NAMALWA (cell line): ENCODE measurements around the gene ABCG1.
A peak's percentile ranks its signal among the peaks of the same experiment; 100 is the strongest.
"Not testable (repeated sequence)": the region's sequence is repeated elsewhere in the genome, so short reads cannot be mapped to it uniquely, and the experiment has no call there.

ENCODE experiments used
- DNase-seq: peaks from one replicate; pipeline ENCODE4 v3.0.0-alpha.2; 2015; ENCODE audit warnings: low spot score

ABCG1 gene

DNA sequence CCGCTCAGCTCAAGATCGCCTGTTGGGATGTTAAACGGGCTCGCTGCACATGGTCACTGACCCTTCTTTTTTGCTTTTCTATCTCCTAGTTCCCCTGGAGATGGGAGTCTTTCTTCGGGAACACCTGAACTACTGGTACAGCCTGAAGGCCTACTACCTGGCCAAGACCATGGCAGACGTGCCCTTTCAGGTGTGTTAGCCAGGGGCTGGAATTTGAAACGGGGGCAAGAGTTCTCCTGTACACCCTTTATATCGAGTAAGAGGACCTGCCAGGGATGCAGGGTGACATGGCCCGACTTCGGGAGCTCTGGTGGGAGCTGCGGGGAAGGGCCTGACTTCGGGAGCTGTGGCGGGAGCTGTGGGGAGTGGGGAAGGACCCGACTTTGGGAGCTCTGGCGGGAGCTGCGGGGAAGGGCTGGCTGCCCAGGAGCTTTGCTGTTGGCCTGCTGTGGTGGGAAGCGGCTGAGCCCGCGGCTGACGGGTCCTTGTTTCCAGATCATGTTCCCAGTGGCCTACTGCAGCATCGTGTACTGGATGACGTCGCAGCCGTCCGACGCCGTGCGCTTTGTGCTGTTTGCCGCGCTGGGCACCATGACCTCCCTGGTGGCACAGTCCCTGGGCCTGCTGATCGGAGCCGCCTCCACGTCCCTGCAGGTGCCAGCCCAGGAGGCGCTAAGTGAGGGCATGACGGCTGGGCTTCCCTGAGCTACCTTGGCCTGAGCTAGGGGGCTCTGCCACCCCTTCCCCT is 72.2 kb downstream of the ABCG1 start:
- no peak for DNase-seq

DNA sequence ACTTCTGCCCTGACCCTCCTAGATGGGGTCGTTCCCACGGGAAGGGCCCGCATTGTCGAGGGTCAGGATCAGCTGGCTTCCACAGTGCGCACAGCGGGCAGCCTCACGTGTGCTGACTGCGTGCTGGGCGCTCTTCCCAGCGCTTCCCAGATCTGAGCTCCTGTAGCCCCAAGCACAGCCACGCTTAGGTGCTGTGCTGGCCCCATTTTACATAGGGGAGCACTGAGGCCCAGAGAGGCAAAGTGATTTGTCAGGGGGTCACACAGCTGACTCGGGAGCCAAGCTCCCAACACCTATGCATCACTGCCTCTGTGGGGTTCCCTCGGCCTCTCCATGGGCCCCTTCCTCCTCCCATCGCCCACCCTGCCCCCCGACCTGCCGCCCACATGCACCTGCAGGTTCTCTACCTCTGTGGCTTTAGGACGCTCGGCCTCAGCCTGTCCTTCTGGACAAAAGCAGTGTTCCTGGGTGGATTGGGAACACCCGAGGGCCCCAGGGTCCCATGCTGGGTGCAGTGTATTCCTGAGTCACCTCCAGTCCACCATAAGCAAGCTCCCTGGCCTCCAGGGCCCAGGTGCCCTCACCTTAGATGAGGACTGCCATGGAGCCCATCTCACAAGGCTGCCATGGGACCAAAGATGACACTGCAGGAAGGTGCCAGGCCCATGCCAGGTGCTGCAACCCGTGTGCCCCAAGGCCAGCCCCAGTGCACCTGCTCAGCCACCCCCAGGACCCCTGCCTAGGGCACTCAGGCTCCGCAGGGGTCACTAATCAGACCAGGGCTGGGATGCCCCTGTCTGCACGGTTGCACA is 73.0 kb downstream of the ABCG1 start:
- peak; percentile 51 for DNase-seq

DNA sequence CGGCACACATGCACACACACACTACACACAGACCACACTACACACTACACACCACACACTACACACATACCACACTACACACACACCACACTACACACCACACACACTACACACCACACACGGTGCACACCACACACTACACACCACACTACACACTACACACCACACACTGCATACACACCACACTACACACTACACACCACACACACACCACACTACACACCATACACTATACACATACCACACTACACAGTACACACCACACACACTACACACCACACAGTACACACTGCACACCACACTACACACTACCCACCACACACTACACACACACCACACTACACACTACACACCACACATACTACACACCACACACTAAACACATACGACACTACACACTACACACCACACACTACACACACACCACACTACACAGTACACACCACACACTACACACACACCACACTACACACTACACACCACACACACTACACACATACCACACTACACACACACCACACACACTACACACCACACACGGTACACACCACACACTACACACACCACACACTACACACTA is 73.7 kb downstream of the ABCG1 start:
- DNase-seq: not testable (repeated sequence)

DNA sequence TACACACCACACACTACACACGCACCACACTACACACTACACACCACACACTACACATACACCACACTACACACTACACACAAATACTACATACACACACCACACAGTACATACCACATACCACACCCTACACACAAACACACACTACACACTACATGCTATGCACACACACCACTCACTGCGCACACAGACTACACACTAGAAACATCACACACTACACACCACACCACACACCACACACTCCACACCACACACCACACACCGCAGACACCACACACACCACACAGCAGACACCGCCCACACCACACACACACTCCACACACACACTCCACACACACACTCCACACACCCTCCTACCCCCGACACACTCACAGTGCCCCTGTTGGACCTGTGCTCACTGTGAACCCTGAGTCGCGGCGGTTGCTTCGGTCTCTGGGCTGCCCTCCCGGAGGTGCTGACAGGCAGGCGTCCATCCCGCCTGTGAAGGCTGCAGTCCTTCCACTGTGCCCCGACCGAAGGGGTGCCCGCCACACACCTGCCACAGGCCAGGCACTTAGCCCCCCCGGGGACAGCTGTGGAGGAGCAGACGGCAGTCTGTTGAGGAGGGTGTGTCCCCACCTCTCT is 74.8 kb downstream of the ABCG1 start:
- DNase-seq: no peak

DNA sequence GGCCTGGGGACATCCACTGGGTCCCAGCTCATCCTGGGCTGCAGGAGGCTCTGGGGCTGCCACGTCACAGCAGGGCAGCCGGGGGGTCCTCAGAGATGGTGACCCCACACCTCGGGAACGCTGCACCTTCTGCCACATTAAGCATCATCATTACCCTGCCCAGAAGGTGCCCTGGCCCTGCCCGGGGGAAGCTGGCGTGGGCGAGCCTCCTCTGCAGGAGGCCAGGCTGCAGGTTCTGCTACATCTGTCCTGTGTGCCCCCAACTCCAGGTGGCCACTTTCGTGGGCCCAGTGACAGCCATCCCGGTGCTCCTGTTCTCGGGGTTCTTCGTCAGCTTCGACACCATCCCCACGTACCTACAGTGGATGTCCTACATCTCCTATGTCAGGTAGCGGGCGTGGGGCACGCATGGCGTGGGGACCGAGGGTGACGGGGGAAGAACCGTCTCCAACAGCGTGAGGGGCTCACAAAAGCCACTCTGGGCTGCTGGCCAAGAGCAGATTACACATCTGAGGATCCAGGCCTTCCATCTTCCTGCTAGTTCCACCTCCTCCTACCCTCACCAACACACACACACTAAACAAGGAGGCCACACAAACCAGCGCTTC is 75.4 kb downstream of the ABCG1 start:
- DNase-seq: no peak

DNA sequence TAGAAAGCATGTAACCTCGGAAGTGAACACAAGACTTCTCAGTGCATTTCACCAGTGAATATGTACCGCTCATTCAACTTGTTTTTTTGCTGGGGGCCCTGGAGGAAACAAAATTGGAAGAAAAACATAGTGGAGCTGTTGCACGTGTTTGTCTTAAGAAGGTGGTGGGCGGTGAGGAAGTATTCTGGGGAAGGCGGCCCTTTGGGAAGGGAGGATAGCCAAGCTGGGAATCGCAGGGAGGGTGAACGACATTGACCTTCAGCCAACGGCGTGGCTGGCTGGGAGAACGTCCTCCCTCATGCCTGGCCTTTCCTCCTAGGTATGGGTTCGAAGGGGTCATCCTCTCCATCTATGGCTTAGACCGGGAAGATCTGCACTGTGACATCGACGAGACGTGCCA is 76.9 kb downstream of the ABCG1 start:
- no peak for DNase-seq

DNA sequence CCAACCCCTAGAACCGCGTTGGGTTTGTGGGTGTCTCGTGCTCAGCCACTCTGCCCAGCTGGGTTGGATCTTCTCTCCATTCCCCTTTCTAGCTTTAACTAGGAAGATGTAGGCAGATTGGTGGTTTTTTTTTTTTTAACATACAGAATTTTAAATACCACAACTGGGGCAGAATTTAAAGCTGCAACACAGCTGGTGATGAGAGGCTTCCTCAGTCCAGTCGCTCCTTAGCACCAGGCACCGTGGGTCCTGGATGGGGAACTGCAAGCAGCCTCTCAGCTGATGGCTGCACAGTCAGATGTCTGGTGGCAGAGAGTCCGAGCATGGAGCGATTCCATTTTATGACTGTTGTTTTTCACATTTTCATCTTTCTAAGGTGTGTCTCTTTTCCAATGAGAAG is 77.6 kb downstream of the ABCG1 start:
- no peak for DNase-seq

DNA sequence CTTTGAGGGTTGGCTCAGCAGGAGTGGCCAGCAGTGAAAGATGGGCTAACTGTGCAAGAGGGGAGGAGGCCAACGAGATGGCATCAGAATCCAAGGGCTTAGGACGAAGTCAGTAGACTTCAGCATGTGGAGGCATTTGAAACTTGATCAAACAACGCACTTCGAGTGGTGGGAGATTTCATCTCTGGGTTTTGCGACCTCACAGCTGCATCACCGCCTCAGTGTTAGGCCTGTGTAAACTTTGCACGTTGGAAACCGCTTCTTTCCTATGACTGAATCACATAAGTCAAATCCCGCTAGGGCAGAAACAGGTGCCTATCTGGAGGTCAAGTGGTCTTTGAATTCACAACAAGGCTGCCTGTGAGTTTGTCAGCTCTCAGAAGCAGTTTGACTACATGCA is 78.4 kb downstream of the ABCG1 start:
- no peak for DNase-seq

DNA sequence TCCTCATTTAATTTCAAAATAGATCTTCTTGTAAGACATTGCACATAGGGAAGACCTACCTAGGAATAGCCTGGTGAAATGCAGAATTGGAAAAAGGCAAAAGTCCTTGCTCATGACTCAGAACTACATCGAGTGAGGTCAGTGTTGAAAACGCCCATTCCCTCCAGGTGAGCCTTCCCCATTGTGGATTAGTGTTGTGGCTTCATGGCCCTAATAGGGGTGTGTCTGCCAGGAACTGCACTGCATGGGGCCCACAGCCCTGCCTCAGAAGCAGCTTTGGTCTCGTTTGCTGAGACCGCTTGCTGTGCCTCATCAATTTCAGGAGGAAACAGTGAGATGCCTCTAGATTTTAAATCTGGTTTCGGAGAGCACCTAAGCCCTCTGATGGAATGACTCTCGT is 79.3 kb downstream of the ABCG1 start:
- DNase-seq: no peak

DNA sequence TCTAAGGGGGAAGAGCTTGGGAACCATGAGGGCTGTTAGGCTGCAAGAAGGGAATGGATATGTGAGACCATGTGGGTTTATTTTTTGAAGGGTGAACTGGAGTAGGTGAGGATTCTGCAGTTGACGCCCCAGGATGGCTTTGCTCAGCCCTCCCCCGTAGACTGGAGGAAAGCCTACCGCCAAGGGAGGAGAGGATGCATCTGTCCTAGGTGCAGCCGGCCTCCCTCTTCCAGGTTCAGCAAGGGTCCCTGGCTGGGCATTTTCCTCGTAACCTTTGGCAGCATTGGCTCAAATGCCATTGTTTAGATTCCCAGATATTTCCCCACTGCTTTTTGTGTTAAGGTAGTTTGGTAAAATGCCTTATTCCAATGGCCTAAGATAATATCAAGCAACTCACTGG is 79.7 kb downstream of the ABCG1 start:
- no peak for DNase-seq

DNA sequence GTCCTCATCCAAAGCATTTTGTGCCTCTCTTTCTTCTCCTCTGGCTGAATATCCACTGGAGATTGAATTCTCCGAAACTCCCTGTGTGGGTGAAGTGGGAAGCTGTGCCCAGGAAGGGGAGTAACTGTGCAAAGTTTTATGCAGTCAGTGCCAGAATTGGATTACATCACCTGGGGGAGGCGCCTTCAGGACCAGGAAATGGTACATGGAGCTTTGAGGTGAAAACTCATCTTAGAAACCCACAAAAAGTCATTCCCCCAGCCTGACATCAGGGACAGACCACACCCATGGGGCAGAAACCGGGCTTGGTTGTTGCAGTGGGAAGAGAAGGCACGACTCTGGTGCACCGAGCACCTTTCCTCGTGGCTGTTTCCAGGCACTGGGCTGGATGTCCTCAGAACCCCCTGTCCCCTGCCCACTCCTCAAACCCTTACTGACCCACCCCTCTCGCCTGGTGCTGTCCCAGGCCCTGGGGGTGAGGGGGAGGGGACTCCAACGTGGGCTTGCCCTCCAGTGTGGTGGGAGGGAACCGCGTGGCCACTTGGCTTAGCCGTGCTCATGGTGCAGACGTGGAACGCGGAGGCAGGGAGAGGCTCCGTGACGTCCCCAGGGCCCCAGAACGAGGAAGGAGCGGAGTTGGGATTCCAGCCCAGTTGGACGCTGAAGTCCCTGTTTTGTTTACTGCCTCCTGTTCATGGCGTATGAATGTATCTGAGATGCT is 80.5 kb downstream of the ABCG1 start:
- DNase-seq: no peak

DNA sequence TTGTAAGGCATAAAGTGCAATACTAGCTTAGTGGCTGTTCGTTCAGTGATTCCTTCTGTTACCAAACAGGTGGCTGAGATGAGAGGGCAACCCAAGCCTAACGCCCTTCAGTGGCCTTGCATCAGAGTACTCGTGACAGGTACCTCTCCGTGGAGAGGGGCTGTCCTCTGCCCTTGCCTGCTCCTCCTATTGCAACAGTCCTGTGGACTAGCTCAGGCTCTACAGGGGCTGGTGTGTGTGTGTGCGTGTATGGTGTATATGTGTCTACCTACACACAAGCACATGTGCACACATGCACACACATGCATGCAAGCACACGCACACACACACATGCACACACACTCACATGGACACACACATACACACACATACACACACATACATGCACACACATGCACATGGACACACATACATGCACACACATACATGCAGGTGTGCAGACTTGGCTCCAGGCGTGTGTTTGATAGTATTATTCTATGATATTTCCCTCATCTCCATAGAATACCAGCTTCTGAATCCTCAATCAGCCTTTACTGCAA is 81.2 kb downstream of the ABCG1 start:
- no peak for DNase-seq

DNA sequence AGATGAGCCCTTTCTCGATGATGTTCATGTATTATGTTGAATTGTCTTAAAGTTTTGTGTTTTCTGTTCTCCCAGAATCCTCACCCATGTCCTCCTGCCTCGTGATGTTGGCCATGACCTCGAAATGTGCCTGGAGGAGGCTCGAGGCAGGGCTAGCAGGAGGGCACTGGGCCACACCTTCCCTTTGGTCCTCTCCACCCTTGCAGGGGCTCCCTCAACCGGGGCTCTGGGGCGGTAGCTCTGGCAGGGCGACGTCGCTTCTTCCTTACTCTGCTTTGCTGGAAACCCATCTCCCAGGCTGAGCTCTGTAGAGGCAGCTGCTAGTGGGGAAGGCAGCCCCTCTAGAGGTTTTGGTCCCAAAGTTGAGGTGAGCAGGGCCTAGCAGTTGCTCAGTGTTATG is 82.0 kb downstream of the ABCG1 start:
- DNase-seq: no peak

DNA sequence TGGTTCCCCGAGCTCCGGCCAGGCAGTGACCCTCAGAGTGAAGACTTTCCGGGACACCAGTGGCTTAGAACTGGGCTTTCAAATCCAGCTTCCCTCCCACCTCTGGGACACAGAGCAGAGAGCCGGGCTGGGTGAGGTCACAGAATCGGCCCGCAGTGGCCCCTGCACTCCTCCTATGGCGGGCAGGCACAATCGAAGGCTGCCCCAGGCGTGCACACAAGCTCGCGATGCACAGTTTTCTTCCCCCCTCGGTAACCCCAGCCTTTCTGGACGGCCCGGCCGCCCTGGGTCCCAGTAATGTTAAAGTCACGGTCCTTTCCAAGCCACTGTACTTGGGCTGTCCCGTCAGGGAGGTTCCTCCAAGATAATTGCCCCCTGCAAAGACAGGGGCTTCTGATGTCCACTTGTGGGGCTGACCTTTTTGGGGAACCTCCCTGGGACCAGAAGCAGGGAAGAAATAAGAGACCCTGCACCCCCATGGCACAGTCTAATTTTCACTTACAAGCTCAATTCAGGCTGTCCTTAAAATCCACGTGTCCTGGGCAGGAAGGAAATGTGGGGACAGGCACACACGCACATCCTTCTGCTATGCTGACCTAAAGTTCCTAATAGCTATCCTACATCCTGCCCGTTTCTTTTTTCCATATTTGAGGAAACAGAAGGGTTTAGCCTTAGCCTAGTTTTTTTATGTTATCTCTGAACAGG is 82.6 kb downstream of the ABCG1 start:
- no peak for DNase-seq

DNA sequence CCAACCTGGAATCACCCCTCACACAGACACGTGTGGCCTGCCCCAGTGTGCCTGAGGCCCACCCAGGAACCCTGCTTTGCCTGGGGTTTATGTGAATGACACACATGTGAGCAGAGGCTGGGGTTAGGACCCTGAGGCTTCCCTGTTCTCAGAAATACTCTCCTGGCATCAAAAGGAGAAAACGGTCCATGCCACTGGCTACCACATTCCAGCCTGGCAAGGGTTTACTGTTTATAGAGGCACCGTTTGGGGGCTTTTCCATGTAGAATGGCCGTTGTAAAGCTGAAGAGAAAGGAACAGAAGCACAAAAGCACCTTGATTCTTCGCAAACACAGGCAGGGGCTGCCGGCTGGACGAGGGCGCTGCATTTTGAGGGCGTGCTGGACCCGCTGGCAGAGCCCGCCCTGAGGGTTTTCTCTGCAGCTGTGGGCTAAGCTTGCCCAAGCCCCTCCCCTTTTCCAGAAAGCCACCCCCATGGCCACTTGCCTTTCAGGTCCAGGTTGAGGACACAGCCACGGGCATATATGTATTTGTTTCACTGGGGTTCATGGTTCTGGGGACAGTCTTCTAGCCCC is 83.2 kb downstream of the ABCG1 start:
- no peak for DNase-seq

DNA sequence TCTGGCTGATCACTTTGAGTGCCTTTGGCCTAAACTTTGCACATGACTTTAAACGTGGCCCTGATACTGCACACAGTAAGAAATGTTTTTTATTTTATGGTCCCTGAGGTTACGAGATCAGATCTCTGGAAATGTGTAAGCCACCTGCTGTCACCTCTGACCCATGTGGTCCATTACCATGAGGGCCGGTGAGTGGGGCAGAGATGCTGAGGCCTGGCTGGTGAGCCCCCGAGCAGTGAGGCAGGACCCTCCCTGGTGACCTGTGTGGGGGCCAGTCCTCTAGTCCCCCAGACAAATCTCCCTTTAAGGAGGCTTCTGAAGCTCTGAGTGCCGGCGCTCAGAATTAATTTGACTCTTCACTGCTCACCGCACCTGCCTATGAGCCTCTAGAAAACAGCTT is 83.9 kb downstream of the ABCG1 start:
- no peak for DNase-seq

DNA sequence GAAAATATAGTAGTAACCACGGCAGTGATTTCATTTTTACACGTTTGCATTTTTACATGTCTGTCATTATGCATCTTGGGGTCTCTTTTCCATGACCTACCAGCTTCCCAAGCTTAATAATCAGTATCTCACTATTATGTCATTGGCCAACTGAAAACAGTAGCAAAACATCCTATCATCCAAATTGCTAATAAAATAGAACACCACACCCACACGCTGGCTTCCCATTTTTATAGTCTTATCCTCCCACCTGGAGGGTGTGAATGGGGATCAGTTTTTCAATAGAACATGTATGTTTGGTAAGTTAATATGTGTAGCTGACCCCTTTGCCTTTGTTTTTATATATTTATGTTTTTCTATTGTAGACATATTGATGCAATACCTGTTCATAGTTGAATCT is 84.5 kb downstream of the ABCG1 start:
- DNase-seq: no peak

DNA sequence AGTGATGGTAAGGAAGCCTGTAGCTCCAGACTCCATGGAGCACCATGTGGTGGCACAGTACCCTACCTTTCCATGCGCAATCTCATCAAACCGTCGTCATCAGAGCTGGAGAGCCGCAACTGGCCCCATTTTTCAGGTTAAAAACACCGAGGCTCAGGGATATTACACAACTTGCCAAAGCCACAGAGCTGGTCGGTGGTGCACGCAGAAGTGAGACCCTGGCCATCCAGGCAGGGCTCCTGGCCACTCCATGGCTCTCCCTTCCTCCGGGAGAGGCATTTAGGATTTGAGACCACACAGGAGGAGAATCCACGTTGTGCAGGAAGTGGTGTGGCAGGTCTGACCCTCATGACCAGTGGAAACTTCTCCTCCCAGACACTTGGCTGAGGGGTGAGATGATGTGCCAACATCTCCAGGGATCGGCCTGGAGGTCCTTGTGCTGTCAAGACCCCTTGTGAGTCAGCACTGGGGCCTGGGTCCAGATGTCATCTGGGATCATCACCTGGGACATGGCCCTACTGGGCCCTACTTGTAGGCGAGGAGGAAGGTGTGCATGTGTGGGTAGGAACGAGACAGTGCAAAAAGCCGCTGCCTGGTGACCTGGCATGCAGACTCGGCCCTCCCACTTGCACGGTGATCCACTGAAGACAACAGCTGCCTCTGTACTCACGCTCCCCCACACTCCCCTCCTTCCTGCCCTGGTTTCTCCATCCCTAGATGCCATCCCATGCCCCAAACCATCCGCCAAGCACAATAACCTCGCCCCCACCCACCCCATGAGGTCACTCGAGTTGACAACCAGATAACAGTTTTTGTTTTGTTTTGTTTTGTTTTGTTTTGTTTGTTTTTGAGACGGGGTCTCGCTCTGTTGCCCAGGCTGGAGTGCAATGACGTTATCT is 85.9 kb downstream of the ABCG1 start:
- no peak for DNase-seq

DNA sequence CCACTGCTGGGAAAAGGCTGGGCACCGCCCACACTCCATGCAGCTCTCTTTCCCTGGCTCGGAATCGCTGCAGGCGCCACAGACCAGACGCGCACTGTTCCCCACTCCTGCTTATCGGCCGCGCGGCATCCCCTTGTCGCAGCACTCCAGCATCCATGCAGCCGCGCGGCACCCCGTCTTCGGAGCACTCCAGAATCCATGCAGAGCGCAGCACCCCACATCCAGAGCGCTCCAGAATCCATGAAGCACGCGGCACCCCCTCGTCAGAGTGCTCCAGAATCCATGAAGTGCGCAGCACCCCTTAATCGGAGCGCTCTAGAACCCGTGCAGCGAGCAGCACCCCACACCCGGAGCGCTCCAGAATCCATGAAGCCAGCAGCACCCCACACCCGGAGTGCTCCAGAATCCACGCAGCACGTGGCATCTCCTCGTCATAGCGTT is 86.8 kb downstream of the ABCG1 start:
- no peak for DNase-seq
